HG03442 (cell line): Measurements from ENCODE around the gene MLH3.
"Not testable (repeated sequence)": the region's sequence is repeated elsewhere in the genome, so short reads cannot be mapped to it uniquely, and the experiment has no call there.

Experiments
- ATAC-seq: cut with Tn5 transposase; IDR thresholded peaks from one replicate; pipeline ENCODE4 v1.9.1; 2021; ENCODE audit warnings: mild to moderate bottlenecking, moderate library complexity; ENCODE audit not compliant: unreplicated experiment

MLH3 gene

DNA sequence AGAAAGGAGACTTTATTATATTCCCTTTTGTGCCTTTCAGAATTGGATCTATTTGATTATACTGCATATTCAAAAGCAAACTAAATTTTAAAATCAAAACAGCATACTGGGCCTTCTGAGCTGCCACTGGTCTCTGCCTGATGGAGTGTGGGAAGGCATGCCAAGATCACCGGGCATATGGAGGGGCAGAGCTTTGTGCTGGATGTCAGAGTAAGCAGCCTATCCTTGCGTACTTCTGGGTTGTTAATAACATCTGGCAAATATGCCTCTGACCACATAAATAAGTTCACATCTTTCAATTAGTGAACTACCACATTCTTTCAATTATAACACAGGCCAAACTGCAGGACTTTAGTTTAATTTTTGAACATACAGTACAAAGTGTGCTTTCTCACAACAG is 18.3 kb downstream of the MLH3 start:
- ATAC-seq = no peak

GRCh38 chr14:75030147-75030546 is 21.1 kb downstream of the MLH3 start:
- ATAC-seq = no peak

- no peak for ATAC-seq
These were observed 25.4 kb downstream of the MLH3 start for GRCh38 chr14:75025876-75026275.

DNA sequence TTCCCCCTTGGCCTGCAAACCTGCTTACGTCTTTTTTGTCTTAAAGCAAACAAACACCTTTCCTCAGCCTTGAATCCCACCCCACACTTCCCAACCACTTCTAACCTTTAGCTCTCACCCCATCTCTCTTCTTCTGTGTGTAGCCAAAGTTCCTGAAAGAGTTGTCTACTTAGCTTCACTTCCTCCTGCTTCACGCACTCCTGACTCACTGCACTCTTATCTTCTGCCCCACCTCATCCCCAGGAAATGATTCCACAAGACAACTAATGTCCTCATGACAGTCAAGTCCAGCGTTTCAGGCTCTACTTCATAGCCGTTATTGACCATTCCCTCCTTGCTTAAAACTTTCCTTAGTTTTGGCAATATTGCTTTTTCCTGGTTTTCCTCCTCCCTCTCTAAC is 26.2 kb downstream of the MLH3 start:
- no peak for ATAC-seq

GRCh38 chr14:75023108-75023507 is 28.2 kb downstream of the MLH3 start:
- ATAC-seq = no peak

DNA sequence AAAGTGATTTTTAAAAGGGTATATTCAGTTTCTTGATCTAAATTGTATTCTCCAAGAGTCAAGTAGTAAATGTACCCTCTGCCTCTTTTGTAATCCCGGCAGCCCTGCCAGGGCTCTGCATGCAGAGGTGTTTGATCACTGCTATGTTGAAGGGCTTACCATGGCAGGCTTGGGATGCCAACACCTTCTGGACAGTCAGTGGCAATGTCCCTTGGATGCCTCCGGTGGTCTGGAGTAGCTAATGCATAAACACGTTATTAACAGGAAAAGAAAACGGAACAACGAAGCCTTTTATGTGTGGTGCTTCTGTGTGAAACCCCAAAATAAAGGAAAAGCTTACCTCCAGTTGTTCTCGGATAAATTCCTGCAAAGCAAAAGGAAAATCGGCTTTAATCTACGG is 28.6 kb downstream of the MLH3 start:
- ATAC-seq = no peak

GRCh38 chr14:75018694-75019093 is 32.6 kb downstream of the MLH3 start:
- ATAC-seq = no peak

GRCh38 chr14:75016815-75017214 is 34.5 kb downstream of the MLH3 start:
- ATAC-seq = no peak

DNA sequence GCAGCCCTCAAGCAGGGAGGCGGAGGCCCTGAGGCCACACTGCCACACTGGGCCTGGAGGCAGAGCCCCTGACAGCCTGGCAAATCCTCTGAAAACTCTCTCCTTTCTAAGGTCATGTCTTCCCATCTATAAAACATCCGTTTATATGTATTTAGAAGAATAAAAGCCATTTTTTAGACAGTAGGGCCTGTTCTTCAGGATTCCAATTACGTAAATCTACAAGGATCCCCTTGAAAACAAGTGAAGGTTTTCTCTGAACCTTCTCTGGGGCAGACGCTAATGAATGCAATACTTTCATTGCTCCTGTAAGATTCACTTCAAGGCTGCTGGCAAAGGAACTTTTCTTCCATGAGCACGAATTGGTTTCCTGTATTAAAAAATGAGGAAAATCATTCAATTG is 35.8 kb downstream of the MLH3 start:
- no peak for ATAC-seq

- ATAC-seq = no peak
These were observed 38.0 kb downstream of the MLH3 start for GRCh38 chr14:75013290-75013689.

DNA sequence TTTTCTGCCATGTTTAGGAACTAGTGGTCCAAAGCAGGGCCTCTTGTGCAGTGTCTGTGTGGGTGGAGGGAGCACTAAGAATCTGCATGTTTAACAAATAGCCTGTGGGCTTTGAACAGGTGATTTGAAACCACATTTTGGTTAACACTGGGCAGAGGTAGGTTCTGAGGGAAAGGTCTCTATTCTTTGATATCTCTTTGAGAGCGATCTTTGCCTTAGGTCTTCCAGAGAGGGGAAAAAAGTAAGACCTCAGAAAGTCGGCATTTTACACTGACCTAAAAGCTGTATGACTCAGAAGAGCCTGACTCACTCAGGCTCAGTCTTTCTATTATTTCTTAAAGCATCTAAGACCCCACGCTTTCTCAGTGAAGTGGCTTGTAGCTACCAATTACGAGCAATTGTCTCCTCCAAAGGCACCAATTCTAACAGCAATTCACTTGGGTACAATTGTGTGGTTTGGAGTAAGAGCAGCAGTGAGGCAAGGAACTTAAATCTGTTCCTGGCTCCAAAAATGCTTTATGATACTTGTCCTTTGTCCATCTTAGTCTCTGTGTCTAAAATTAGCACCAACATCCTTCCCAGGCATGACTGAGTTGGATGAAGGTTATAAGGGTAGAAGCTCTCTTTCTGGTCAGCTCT is 39.8 kb downstream of the MLH3 start:
- no peak for ATAC-seq

DNA sequence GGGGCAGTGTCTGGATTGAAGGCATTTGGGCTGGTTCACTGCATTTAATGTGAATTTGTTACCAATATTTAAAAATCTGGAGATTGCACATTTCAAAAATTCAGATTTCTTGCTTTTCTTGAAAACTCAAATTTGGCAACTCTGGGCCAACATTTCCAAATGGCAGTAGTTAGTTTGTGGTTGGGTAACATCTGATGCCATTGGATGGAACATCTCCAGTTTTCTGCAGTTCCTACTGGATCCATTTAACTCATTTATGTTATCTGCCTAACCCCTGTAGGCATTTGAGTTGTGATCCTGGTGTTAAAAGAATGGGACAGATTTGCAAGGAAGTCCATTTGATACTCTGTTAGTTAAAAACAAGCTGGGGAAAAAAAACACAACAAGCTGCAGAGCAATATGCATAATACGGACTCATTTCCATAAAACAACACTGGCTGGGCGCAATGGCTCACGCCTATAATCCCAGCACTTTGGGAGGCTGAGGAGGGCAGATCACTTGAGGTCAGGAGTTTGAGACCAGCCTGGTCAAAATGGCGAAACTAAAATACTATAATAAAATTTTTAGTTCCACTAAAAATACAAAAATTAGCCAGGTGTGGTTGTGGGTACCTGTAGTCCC is 40.7 kb downstream of the MLH3 start:
- ATAC-seq = no peak

GRCh38 chr14:75009176-75009575 is 42.1 kb downstream of the MLH3 start:
- ATAC-seq = no peak

DNA sequence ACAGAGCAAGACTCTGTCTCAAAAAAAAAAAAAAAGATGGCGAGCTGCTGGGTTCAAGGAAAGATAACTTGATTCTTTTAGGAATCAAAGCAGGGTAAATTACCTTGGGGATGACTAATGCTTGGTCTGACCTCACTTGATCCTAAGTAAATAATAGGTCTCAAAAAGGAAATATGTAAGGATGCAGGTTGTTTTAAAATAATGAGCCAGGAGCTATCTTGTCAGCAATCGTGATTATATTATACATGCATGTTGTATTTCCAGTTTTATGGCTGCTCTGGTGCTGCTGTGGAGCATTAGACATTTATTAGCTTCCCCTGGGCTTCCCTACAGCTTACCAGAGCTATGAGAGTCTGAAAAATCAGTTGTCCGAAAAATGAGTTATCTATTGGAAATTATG is 45.9 kb downstream of the MLH3 start:
- no peak for ATAC-seq

DNA sequence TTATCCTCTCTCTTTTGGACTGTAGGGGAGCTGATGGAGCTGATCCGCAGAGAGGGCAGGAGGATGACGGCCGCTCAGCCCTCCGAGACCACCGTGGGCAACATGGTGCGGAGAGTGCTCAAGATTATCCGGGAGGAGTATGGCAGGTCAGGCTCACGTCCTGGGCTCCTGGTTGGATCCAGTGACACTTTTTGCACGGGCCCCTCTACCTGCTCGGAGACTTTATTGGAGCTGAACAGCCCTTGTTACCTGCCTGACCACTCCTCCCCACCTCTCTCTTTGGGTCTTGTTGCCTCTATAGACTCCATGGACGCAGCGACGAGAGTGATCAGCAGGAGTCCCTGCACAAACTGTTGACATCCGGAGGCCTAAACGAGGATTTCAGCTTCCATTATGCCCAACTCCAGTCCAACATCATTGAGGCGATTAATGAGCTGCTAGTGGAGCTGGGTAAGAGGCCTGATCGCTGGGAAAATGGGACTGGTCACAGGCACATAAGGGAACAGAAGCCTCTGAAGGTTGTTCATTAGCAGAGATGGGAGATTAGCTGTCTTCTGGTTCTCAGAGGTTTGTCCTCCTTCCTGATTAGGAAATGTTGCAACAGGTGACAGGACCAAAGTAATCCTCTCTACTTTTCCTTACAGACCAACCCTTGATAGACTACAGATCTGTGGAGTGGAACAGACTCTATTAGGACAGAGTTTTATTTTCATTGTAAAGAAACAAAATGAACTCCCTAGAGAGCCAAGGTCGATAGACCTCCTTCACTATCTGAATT is 47.8 kb downstream of the MLH3 start:
- no peak for ATAC-seq

- ATAC-seq = peak; percentile 97
These were observed 48.6 kb downstream of the MLH3 start, which contains the start of gene EIF2B2 for GRCh38 chr14:75002392-75003249. Gene EIF2B2 (plus strand): TSS chr14:75002921. CDS start chr14:75002991, 70 bp downstream.

DNA sequence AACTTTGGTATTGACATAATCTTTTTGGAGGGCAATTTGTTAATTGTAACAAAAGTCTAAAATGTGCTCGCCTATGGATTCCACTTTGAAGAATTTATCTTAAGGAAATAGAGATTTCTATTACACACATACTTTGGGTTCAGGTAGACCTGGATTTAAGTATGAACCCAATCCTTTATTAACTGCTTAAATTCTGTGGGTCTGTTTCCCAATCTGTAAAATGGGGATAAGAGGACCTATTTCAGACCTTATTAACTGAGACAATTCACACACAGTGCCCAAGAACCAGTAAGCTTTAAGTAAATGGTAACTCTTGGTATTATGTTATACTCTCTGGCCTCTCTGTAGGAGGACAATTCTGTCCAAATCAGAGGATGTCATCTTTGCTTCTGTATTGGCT is 49.4 kb downstream of the MLH3 start:
- no peak for ATAC-seq

GRCh38 chr14:75001261-75001660 is 50.0 kb downstream of the MLH3 start:
- no peak for ATAC-seq

- ATAC-seq = not testable (repeated sequence)
These were observed 55.5 kb downstream of the MLH3 start for GRCh38 chr14:74995781-74996180.

GRCh38 chr14:74994182-74994581 is 57.1 kb downstream of the MLH3 start:
- ATAC-seq = not testable (repeated sequence)

GRCh38 chr14:74988993-74989392 is 62.3 kb downstream of the MLH3 start:
- ATAC-seq = no peak
